Neutrophil (primary cell): ENCODE results near the gene LECT2.

Source experiments
- H3K27ac ChIP-seq: fragments of 200-600 bp; sonication (generic); 2 replicates; pipeline ENCODE4 v1.5.1; 2016; ENCODE audit warnings: mild to moderate bottlenecking, moderate library complexity
- H3K27me3 ChIP-seq: fragments of 200-600 bp; sonication (generic); 2 replicates; pipeline ENCODE4 v1.6.0; 2016; ENCODE audit warnings: mild to moderate bottlenecking
- H3K36me3 ChIP-seq: fragments of 200-600 bp; sonication (generic); 2 replicates; pipeline ENCODE4 v1.5.1; 2017
- H3K4me1 ChIP-seq, 2 experiments: fragments of 200-600 bp in 1 of 2; sonication (generic) in 1 of 2; 1 replicate in 1 of 2; 2 replicates in 1 of 2; pipeline versions ENCODE4 v1.5.1 to v1.6.1; 2013 to 2016; ENCODE audit warnings: low read depth in 1 of 2, low read length in 1 of 2, mild to moderate bottlenecking in 1 of 2, moderate library complexity in 1 of 2; ENCODE audit not compliant: control insufficient read depth in 1 of 2, insufficient read depth in 1 of 2
- H3K4me3 ChIP-seq, 2 experiments: fragments of 200-600 bp in 1 of 2; sonication (generic) in 1 of 2; 1 replicate in 1 of 2; 2 replicates in 1 of 2; pipeline ENCODE4 v1.5.1; 2013 to 2016; ENCODE audit warnings: low read depth in 1 of 2, low read length in 1 of 2, mild to moderate bottlenecking in 1 of 2, moderate library complexity in 1 of 2
- H3K9me3 ChIP-seq: fragments of 200-600 bp; sonication (generic); 2 replicates; pipeline ENCODE4 v1.5.1; 2016
- TF ChIP-seq, protein P1 (sequence below): fragments of 200-600 bp; sonication (generic); IDR thresholded peaks from 2 replicates; pipeline ENCODE4 v1.5.1; 2016; ENCODE audit warnings: antibody characterized with exemption

Gene LECT2

DNA sequence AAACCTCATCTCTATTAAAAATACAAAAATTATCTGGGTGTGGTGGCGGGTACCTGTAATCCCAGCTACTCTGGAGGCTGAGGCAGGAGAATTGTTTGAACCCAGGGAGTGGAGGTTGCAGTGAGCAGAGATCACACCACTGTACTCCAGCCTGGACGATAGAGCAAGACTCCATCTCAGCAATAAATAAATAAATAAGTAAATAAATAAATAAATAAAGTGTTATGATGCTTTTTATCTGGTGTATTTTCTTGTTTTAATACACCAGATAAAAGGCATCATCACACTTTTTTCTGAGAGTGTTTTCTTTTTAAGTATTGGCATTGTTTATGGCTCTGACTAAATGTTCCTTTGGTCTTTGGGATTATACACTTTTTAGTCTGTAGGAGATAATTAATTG is 24.2 kb upstream of the LECT2 start:
- Histone ChIP-seq H3K9me3 (no peaks in the 10 kb centered on the region), H3K4me1 (no peaks in the 10 kb centered on the region), H3K27me3 (peaks cover 60% of the 10 kb centered on the region), H3K36me3 (no peaks in the 10 kb centered on the region), H3K27ac (no peak overlapping the region), H3K4me3 (no peak overlapping the region)
- TF ChIP-seq, protein P1, sequence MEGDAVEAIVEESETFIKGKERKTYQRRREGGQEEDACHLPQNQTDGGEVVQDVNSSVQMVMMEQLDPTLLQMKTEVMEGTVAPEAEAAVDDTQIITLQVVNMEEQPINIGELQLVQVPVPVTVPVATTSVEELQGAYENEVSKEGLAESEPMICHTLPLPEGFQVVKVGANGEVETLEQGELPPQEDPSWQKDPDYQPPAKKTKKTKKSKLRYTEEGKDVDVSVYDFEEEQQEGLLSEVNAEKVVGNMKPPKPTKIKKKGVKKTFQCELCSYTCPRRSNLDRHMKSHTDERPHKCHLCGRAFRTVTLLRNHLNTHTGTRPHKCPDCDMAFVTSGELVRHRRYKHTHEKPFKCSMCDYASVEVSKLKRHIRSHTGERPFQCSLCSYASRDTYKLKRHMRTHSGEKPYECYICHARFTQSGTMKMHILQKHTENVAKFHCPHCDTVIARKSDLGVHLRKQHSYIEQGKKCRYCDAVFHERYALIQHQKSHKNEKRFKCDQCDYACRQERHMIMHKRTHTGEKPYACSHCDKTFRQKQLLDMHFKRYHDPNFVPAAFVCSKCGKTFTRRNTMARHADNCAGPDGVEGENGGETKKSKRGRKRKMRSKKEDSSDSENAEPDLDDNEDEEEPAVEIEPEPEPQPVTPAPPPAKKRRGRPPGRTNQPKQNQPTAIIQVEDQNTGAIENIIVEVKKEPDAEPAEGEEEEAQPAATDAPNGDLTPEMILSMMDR = no peak

DNA sequence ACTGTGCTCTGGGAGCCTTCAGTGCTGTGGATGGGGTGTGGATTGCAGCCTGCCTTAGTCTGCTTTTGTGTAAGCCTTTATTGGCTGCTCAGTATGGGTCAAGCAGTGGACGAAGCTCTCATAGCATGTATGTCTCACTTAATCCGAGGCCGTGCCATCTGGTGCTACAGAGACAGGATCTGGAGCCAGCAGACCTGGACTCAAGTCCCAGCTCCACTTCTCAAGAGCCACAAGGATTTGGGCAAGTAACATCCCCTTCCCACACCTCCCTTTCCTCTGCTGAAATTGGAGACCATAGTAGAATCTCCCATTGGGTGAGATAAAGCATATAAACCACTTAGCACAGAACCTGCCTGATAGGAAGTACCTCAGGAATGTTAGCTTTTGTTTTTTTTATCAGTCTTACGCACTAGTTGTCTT is 23.4 kb upstream of the LECT2 start:
- no peaks in the 10 kb centered on the region for H3K4me1 ChIP-seq
- H3K27me3 ChIP-seq = peaks cover 68% of the 10 kb centered on the region
- H3K9me3 ChIP-seq = no peaks in the 10 kb centered on the region
- H3K27ac ChIP-seq = no peak overlapping the region
- H3K36me3 ChIP-seq = no peaks in the 10 kb centered on the region
- TF ChIP-seq, protein P1 = no peak
- H3K4me3 ChIP-seq = no peak overlapping the region

DNA sequence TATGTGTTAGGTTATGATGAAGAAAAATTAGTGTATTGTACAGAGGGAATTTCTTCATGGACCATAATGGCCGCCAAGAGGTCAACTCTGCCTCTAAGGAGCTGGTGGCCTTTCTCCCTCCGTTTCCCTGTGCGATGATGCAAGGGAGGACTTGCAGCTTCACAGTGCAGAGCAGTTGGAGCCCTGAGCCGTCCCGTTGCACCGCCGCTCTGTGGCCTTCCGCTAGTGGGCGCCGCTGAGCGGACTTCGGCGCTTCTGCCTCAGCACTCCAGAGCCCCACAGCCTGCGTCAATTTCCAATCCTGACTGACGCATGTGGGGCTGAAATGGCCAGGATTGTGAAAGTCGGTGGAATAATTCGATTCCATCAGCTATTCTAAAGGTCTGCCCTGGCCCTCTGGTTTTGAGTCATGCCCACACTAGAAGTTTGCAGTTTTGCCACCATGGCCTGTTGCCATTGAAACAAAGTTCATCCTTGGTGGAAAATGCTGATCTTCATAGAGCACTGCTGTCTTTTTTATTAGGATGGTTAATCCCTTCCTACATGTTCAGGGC is 22.7 kb upstream of the LECT2 start:
- TF ChIP-seq, protein P1 = no peak
- no peak overlapping the region for H3K4me3 ChIP-seq
- peaks cover 75% of the 10 kb centered on the region for H3K27me3 ChIP-seq
- H3K4me1 ChIP-seq = no peaks in the 10 kb centered on the region
- H3K9me3 ChIP-seq = no peaks in the 10 kb centered on the region
- H3K36me3 ChIP-seq = no peaks in the 10 kb centered on the region
- no peak overlapping the region for H3K27ac ChIP-seq

DNA sequence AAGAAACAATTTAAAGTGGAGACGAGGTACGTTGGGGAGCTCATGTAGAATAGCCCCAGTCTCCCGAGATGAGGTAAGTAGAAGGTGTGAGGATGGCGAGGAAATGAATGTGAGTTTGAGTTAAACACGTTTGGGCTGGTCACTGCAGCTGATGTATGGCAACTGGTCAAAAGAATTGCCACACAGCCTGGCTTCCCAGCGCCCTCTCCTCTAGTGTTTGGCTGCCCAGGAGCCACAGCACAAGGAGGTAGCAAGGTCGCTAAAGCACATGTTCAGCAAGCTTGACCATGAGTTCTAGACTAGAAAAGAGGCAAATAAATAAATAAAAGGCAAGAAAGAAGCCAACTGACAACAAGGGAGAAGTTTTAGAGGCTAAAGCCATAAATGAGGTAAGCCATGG is 21.4 kb upstream of the LECT2 start:
- no peak overlapping the region for H3K4me3 ChIP-seq
- no peaks in the 10 kb centered on the region for H3K4me1 ChIP-seq
- peaks cover 87% of the 10 kb centered on the region for H3K27me3 ChIP-seq
- TF ChIP-seq, protein P1 = no peak
- H3K9me3 ChIP-seq = no peaks in the 10 kb centered on the region
- H3K27ac ChIP-seq = no peak overlapping the region
- no peaks in the 10 kb centered on the region for H3K36me3 ChIP-seq

DNA sequence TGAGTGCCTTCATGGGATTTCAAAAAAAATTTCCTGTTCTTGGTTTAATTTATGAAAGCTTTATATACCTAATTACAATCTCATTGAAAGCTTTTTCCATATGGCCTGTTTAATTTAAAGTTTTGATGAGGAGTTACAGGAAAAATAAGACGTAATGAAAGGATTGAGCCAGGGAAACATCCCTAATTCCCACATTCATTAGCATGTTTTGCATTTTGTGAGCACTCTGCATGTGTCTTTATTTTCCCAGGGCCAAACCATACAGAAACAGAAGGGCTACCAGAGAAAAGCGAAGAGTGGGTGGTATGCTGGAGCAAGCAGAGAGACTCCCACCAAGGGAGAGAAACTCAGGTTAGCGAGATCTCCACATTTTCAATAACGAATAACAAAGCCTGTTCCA is 20.3 kb upstream of the LECT2 start:
- H3K4me1 ChIP-seq = no peaks in the 10 kb centered on the region
- H3K27ac ChIP-seq = no peak overlapping the region
- H3K27me3 ChIP-seq = peaks cover 86% of the 10 kb centered on the region
- no peaks in the 10 kb centered on the region for H3K9me3 ChIP-seq
- TF ChIP-seq, protein P1 = no peak
- H3K4me3 ChIP-seq = no peak overlapping the region
- H3K36me3 ChIP-seq = no peaks in the 10 kb centered on the region
